ENCODE results near the gene AGR3. TPM values are rescaled to one million over a fixed set of nuclear protein-coding genes. Genes with fewer than 3 reads are reported as not detected.
A peak's percentile ranks its signal among the peaks of the same experiment; 100 is the strongest.

The AGR3 gene
- total RNA-seq, 1 donor from 2014 or later, result not detected

- TF ChIP-seq CTCF (IDR thresholded peaks at IDR 0.05; ENCODE audit: insufficient read depth, low read length, severe bottlenecking), result no peak
- DNase-seq (ENCODE audit: low read depth) (peak; percentile 57), FAIRE-seq (no peak)
- Histone ChIP-seq H3K4me3 (ENCODE audit: low read depth, low read length) (no peak overlapping the region), H3K36me3 (ENCODE audit: control insufficient read depth, insufficient read depth, low read length) (no peaks in the 10 kb centered on the region), H3K27me3 (ENCODE audit: control insufficient read depth, insufficient read depth, low read length) (no peaks in the 10 kb centered on the region)
These were observed 8.2 kb upstream of the AGR3 start for GRCh38 chr7:16889851-16890415.

- FAIRE-seq, result no peak
- Histone ChIP-seq H3K27me3 (ENCODE audit: control insufficient read depth, insufficient read depth, low read length) (no peaks in the 10 kb centered on the region), H3K36me3 (ENCODE audit: control insufficient read depth, insufficient read depth, low read length) (no peaks in the 10 kb centered on the region), H3K4me3 (ENCODE audit: low read depth, low read length) (no peak overlapping the region)
- no peak for TF ChIP-seq CTCF (IDR thresholded peaks at IDR 0.05; ENCODE audit: insufficient read depth, low read length, severe bottlenecking)
- no peak for DNase-seq (ENCODE audit: low read depth)
These were observed 7.5 kb upstream of the AGR3 start for GRCh38 chr7:16889305-16889704.

- Histone ChIP-seq H3K36me3 (ENCODE audit: control insufficient read depth, insufficient read depth, low read length) (no peaks in the 10 kb centered on the region), H3K4me3 (ENCODE audit: low read depth, low read length) (no peak overlapping the region), H3K27me3 (ENCODE audit: control insufficient read depth, insufficient read depth, low read length) (no peaks in the 10 kb centered on the region)
- no peak for FAIRE-seq
- TF ChIP-seq CTCF (IDR thresholded peaks at IDR 0.05; ENCODE audit: insufficient read depth, low read length, severe bottlenecking), result no peak
- no peak for DNase-seq (ENCODE audit: low read depth)
These were observed 2.1 kb upstream of the AGR3 start for GRCh38 chr7:16883918-16884317.

GRCh38 chr7:16880554-16880953 is 1.2 kb downstream of the AGR3 start:
- FAIRE-seq, result no peak
- TF ChIP-seq CTCF (IDR thresholded peaks at IDR 0.05; ENCODE audit: insufficient read depth, low read length, severe bottlenecking), result no peak
- no peak for DNase-seq (ENCODE audit: low read depth)
- Histone ChIP-seq H3K36me3 (ENCODE audit: control insufficient read depth, insufficient read depth, low read length) (no peaks in the 10 kb centered on the region), H3K27me3 (ENCODE audit: control insufficient read depth, insufficient read depth, low read length) (no peaks in the 10 kb centered on the region), H3K4me3 (ENCODE audit: low read depth, low read length) (no peak overlapping the region)

GRCh38 chr7:16879181-16879580 is 2.6 kb downstream of the AGR3 start:
- no peak for FAIRE-seq

More at GRCh38 chr7:16879181-16879580, 2.6 kb downstream of the AGR3 start:
- H3K4me3 ChIP-seq (ENCODE audit: low read depth, low read length), result no peak overlapping the region
- TF ChIP-seq CTCF (IDR thresholded peaks at IDR 0.05; ENCODE audit: insufficient read depth, low read length, severe bottlenecking), result no peak
- no peaks in the 10 kb centered on the region for H3K36me3 ChIP-seq (ENCODE audit: control insufficient read depth, insufficient read depth, low read length)
- DNase-seq (ENCODE audit: low read depth), result no peak
- H3K27me3 ChIP-seq (ENCODE audit: control insufficient read depth, insufficient read depth, low read length), result no peaks in the 10 kb centered on the region

Data from bronchial epithelial cell (primary cell).